Stimulated activated CD8-positive, alpha-beta memory T cell treated with anti-CD3 and anti-CD28 coated beads, Interleukin-12 subunit alpha, Interleukin-12 subunit beta, amount 100 ng/mL, for 24 hours (primary cell): Measurements from ENCODE around the gene SSX2IP.

Experiments
- DNase-seq: peaks from one replicate; pipeline ENCODE4 v3.0.0-alpha.2; 2020; ENCODE audit errors: extremely low read depth

SSX2IP gene

GRCh38 chr1:84711121-84711520 lies 20.9 kb upstream of the SSX2IP start:
- no peak for DNase-seq

- DNase-seq: no peak
Observed at GRCh38 chr1:84709131-84709530, 18.9 kb upstream of the SSX2IP start.

- no peak for DNase-seq
Observed at GRCh38 chr1:84708031-84708430, 17.8 kb upstream of the SSX2IP start.

GRCh38 chr1:84705513-84705912 lies 15.3 kb upstream of the SSX2IP start:
- DNase-seq: no peak

- DNase-seq: no peak
Observed at GRCh38 chr1:84704872-84705417, 14.7 kb upstream of the SSX2IP start.

GRCh38 chr1:84703431-84703830 lies 13.2 kb upstream of the SSX2IP start:
- DNase-seq: no peak

GRCh38 chr1:84702143-84702542 lies 11.9 kb upstream of the SSX2IP start:
- no peak for DNase-seq

GRCh38 chr1:84701376-84701775 lies 11.1 kb upstream of the SSX2IP start:
- no peak for DNase-seq

GRCh38 chr1:84700070-84700469 lies 9.8 kb upstream of the SSX2IP start:
- DNase-seq: no peak

- DNase-seq: no peak
Observed at GRCh38 chr1:84698151-84699110, 8.2 kb upstream of the SSX2IP start.

- no peak for DNase-seq
Observed at GRCh38 chr1:84693785-84694184, 3.5 kb upstream of the SSX2IP start.

GRCh38 chr1:84693005-84693404 lies 2.7 kb upstream of the SSX2IP start:
- no peak for DNase-seq

- no peak for DNase-seq
Observed at GRCh38 chr1:84692391-84692790, 2.1 kb upstream of the SSX2IP start.

GRCh38 chr1:84691122-84691783 lies 992 bp upstream of the SSX2IP start:
- DNase-seq: no peak

GRCh38 chr1:84689514-84690396 lies 506 bp downstream of the SSX2IP start:
- no peak for DNase-seq

GRCh38 chr1:84688463-84689061 lies 1.7 kb downstream of the SSX2IP start:
- no peak for DNase-seq

- no peak for DNase-seq
Observed at GRCh38 chr1:84687714-84688462, 2.4 kb downstream of the SSX2IP start.

- DNase-seq: no peak
Observed at GRCh38 chr1:84686223-84686622, 4.0 kb downstream of the SSX2IP start.

GRCh38 chr1:84683508-84683907 lies 6.8 kb downstream of the SSX2IP start:
- no peak for DNase-seq

- DNase-seq: no peak
Observed at GRCh38 chr1:84682047-84682446, 8.2 kb downstream of the SSX2IP start.
